ENCODE results near the gene MOB1B. TPM values are rescaled to one million over a fixed set of nuclear protein-coding genes. Genes with fewer than 3 reads are reported as not detected.

MOB1B gene
- total RNA-seq, 1 donor from 2014 or later = 26.0 TPM

GRCh38 chr4:70993181-70994068, 91.3 kb downstream of the MOB1B start, which contains the start of gene DCK:
TSS of gene DCK (plus strand) at chr4:70993649. CDS start at chr4:70993836, 187 bp downstream.
- TF ChIP-seq, protein P1, sequence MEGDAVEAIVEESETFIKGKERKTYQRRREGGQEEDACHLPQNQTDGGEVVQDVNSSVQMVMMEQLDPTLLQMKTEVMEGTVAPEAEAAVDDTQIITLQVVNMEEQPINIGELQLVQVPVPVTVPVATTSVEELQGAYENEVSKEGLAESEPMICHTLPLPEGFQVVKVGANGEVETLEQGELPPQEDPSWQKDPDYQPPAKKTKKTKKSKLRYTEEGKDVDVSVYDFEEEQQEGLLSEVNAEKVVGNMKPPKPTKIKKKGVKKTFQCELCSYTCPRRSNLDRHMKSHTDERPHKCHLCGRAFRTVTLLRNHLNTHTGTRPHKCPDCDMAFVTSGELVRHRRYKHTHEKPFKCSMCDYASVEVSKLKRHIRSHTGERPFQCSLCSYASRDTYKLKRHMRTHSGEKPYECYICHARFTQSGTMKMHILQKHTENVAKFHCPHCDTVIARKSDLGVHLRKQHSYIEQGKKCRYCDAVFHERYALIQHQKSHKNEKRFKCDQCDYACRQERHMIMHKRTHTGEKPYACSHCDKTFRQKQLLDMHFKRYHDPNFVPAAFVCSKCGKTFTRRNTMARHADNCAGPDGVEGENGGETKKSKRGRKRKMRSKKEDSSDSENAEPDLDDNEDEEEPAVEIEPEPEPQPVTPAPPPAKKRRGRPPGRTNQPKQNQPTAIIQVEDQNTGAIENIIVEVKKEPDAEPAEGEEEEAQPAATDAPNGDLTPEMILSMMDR (IDR thresholded peaks at IDR 0.05) = no peak
- H3K36me3 Mint-ChIP-seq (ENCODE audit: unreplicated experiment) = peaks cover 1% of the 10 kb centered on the region

GRCh38 chr4:70994069-70994366, 91.8 kb downstream of the MOB1B start:
- no peaks in the 10 kb centered on the region for H3K9me3 Mint-ChIP-seq (ENCODE audit: unreplicated experiment)
- peak overlapping the region; percentile 87 for H3K4me3 Mint-ChIP-seq (ENCODE audit: unreplicated experiment)
- peaks cover 5% of the 10 kb centered on the region for H3K36me3 Mint-ChIP-seq (ENCODE audit: unreplicated experiment)

More at GRCh38 chr4:70993181-70994068, 91.3 kb downstream of the MOB1B start, which contains the start of gene DCK:
- Mint-ChIP-seq H3K27ac (ENCODE audit: unreplicated experiment) (peak within 1 kb of the TSS; percentile 95), H3K9me3 (ENCODE audit: unreplicated experiment) (no peaks in the 10 kb centered on the region), H3K27me3 (ENCODE audit: unreplicated experiment) (no peaks in the 10 kb centered on the region), H3K4me1 (ENCODE audit: unreplicated experiment) (peaks cover 47% of the 10 kb centered on the region), H3K4me3 (ENCODE audit: unreplicated experiment) (peak within 1 kb of the TSS; percentile 87)
- DNase-seq (ENCODE audit: extremely low spot score, unreplicated experiment) = peak; percentile 96

DNA sequence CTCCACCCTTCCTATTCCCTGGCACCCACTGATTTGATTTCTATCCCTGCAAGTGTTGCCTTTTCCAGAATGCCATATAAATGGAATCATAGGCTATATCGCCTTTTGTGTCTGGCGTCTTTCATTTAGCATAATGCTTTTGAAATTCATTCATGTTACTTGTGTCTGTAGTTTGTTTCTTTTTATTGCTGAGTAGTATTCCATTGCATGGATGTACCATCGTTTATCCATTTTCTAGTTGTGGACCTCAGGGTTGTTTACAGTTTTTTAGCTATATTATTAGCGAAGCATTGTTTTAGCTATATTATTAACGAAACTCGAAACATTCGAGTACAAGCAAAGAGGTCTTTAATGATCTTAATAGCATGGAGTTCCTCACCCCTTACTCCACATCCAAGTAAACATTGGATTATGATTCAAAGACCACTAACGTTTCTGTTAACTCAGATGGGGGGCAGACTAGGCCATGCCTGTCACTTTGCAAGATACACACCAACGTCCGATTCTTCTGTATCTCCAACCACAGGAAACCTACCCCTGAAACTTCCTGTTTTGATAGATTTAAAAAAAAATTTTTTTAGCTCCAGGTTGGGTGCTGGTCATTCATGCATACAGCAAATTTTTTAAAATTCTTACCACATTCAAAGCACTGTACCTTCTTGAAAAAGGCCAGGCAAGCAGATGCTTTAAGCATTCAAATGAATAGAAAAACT, 92.4 kb downstream of the MOB1B start:
- Mint-ChIP-seq H3K4me1 (ENCODE audit: unreplicated experiment) (peaks cover 47% of the 10 kb centered on the region), H3K36me3 (ENCODE audit: unreplicated experiment) (peaks cover 10% of the 10 kb centered on the region), H3K27ac (ENCODE audit: unreplicated experiment) (peak overlapping the region; percentile 73), H3K9me3 (ENCODE audit: unreplicated experiment) (no peaks in the 10 kb centered on the region), H3K27me3 (ENCODE audit: unreplicated experiment) (no peaks in the 10 kb centered on the region), H3K4me3 (ENCODE audit: unreplicated experiment) (peak overlapping the region; percentile 87)
- no peak for DNase-seq (ENCODE audit: extremely low spot score, unreplicated experiment)
- TF ChIP-seq, protein P1 (IDR thresholded peaks at IDR 0.05) = no peak

More at GRCh38 chr4:70994069-70994366, 91.8 kb downstream of the MOB1B start:
- no peak for DNase-seq (ENCODE audit: extremely low spot score, unreplicated experiment)
- peak overlapping the region; percentile 73 for H3K27ac Mint-ChIP-seq (ENCODE audit: unreplicated experiment)
- TF ChIP-seq, protein P1 (IDR thresholded peaks at IDR 0.05) = no peak
- no peaks in the 10 kb centered on the region for H3K27me3 Mint-ChIP-seq (ENCODE audit: unreplicated experiment)
- peaks cover 47% of the 10 kb centered on the region for H3K4me1 Mint-ChIP-seq (ENCODE audit: unreplicated experiment)

DNA sequence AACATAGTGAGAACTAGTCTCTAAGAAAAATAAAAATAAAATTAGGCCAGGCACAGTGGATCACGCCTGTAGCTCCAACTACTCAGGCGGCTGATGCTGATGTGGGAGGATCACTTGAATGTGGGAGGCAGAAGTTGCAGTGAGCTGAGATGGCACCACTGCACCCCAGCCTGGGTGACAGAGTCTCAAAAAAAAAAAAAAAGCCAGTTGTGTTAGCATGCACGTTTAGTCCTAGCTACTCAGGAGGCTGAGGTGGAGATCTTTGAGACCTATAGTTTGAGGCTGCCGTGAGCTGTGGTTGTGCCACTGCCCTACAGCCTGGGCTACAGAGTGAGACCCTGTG, 93.8 kb downstream of the MOB1B start:
- H3K4me3 Mint-ChIP-seq (ENCODE audit: unreplicated experiment) = no peak overlapping the region
- TF ChIP-seq, protein P1 (IDR thresholded peaks at IDR 0.05) = no peak
- H3K4me1 Mint-ChIP-seq (ENCODE audit: unreplicated experiment) = peaks cover 47% of the 10 kb centered on the region
- peaks cover 25% of the 10 kb centered on the region for H3K36me3 Mint-ChIP-seq (ENCODE audit: unreplicated experiment)
- no peaks in the 10 kb centered on the region for H3K27me3 Mint-ChIP-seq (ENCODE audit: unreplicated experiment)
- H3K27ac Mint-ChIP-seq (ENCODE audit: unreplicated experiment) = no peak overlapping the region
- DNase-seq (ENCODE audit: extremely low spot score, unreplicated experiment) = no peak
- H3K9me3 Mint-ChIP-seq (ENCODE audit: unreplicated experiment) = peaks cover 7% of the 10 kb centered on the region

DNA sequence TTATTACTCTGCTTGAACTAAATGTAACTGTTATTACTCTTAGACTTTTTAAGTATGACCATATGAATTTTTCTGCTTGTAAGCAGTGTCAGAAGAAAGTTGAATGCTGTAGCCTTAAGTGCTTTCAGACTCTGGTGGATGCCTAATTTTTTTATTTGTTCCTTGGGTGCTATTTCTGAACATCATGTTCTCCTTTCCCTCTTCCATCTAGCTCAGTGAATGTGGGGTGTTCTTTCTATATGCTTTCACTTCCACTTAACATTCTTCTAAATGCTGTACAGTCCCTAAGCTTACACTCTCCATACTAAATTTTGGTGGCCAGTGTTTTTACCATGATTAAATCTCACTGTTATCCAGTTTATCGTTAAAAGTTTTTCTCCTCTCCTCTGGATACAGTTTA, 94.9 kb downstream of the MOB1B start:
- peaks cover 17% of the 10 kb centered on the region for H3K9me3 Mint-ChIP-seq (ENCODE audit: unreplicated experiment)
- DNase-seq (ENCODE audit: extremely low spot score, unreplicated experiment) = no peak
- peak overlapping the region; percentile 5 for H3K27ac Mint-ChIP-seq (ENCODE audit: unreplicated experiment)
- H3K36me3 Mint-ChIP-seq (ENCODE audit: unreplicated experiment) = peaks cover 35% of the 10 kb centered on the region
- TF ChIP-seq, protein P1 (IDR thresholded peaks at IDR 0.05) = no peak
- no peak overlapping the region for H3K4me3 Mint-ChIP-seq (ENCODE audit: unreplicated experiment)
- H3K4me1 Mint-ChIP-seq (ENCODE audit: unreplicated experiment) = peaks cover 46% of the 10 kb centered on the region
- H3K27me3 Mint-ChIP-seq (ENCODE audit: unreplicated experiment) = no peaks in the 10 kb centered on the region

Data from osteocyte (in vitro differentiated cells).